GM19467 (cell line): ENCODE measurements around the gene USP17L12.
"Not testable (repeated sequence)": the region's sequence is repeated elsewhere in the genome, so short reads cannot be mapped to it uniquely, and the experiment has no call there.

Experiments
- ATAC-seq: cut with Tn5 transposase; IDR thresholded peaks from one replicate; pipeline ENCODE4 v1.9.1; 2021; ENCODE audit warnings: mild to moderate bottlenecking, moderate library complexity; ENCODE audit not compliant: unreplicated experiment

The USP17L12 gene, protein sequence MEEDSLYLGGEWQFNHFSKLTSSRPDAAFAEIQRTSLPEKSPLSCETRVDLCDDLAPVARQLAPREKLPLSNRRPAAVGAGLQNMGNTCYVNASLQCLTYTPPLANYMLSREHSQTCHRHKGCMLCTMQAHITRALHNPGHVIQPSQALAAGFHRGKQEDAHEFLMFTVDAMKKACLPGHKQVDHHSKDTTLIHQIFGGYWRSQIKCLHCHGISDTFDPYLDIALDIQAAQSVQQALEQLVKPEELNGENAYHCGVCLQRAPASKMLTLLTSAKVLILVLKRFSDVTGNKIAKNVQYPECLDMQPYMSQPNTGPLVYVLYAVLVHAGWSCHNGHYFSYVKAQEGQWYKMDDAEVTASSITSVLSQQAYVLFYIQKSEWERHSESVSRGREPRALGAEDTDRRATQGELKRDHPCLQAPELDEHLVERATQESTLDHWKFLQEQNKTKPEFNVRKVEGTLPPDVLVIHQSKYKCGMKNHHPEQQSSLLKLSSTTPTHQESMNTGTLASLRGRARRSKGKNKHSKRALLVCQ

DNA sequence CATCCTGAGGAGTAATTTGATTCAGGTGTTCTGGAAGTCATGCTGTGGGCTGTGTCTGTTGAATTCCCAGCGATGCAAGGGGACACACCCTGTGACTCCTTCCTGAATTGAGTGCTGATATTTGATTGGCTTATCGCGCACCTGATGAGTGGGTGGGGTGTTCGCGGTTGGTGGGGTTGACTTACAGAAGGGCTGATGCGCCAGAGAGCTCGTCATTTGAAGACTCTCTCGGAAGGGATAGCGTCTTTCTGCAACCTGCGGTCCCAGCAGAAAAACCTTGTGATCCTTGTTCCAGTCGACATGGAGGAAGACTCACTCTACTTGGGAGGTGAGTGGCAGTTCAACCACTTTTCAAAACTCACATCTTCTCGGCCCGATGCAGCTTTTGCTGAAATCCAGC, at the start of gene USP17L12:
TSS of gene USP17L12 (plus strand) at position 301 of the 400 bp plus-strand sequence. CDS start at position 301, 0 bp downstream.
- ATAC-seq = not testable (repeated sequence)

DNA sequence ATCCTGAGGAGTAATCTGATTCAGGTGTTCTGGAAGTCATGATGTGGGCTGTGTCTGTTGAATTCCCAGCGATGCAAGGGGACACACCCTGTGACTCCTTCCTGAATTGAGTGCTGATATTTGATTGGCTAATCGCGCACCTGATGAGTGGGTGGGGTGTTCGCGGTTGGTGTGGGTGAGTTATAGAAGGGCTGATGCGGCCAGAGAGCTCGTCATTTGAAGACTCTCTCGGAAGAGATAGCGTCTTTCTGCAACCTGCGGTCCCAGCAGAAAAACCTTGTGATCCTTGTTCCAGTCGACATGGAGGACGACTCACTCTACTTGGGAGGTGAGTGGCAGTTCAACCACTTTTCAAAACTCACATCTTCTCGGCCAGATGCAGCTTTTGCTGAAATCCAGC, 9.6 kb upstream of the USP17L12 start, which contains the start of gene USP17L10:
TSS of gene USP17L10 (plus strand) at position 301 of the 400 bp plus-strand sequence. CDS start at position 301, 0 bp downstream.
- not testable (repeated sequence) for ATAC-seq

DNA sequence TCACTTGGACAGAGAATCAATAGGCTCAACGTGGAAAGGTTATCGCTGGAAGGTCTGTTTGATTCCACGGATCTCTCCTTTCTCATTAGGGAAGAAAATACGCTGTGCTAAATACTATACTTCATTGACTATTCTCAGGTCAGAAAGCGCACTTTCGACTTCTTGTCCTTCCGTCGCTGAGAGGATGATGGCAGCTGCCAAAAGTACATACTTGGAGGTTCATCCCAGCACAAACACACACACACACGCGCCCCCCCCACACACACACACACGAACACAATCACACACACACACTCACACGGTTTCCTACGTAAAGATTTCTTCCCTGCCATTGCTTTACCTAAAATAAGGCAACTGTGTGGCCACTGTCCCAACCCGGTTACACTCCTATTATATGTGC, 5.3 kb upstream of the USP17L12 start:
- ATAC-seq = not testable (repeated sequence)

DNA sequence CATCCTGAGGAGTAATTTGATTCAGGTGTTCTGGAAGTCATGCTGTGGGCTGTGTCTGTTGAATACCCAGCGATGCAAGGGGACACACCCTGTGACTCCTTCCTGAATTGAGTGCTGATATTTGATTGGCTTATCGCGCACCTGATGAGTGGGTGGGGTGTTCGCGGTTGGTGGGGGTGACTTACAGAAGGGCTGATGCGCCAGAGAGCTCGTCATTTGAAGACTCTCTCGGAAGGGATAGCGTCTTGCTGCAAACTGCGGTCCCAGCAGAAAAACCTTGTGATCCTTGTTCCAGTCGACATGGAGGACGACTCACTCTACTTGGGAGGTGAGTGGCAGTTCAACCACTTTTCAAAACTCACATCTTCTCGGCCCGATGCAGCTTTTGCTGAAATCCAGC, 4.8 kb upstream of the USP17L12 start, which contains the start of gene USP17L11:
TSS of gene USP17L11 (plus strand) at position 301 of the 400 bp plus-strand sequence. CDS start at position 301, 0 bp downstream.
- ATAC-seq = not testable (repeated sequence)

DNA sequence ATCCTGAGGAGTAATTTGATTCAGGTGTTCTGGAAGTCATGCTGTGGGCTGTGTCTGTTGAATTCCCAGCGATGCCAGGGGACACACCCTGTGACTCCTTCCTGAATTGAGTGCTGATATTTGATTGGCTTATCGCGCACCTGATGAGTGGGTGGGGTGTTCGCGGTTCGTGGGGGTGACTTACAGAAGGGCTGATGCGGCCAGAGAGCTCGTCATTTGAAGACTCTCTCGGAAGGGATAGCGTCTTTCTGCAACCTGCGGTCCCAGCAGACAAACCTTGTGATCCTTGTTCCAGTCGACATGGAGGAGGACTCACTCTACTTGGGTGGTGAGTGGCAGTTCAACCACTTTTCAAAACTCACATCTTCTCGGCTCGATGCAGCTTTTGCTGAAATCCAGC, 4.6 kb downstream of the USP17L12 start, which contains the start of gene USP17L13:
TSS of gene USP17L13 (plus strand) at position 301 of the 400 bp plus-strand sequence. CDS start at position 301, 0 bp downstream.
- not testable (repeated sequence) for ATAC-seq

DNA sequence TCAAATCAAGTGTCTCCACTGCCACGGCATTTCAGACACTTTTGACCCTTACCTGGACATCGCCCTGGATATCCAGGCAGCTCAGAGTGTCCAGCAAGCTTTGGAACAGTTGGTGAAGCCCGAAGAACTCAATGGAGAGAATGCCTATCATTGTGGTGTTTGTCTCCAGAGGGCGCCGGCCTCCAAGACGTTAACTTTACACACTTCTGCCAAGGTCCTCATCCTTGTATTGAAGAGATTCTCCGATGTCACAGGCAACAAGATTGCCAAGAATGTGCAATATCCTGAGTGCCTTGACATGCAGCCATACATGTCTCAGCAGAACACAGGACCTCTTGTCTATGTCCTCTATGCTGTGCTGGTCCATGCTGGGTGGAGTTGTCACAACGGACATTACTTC, 10.3 kb downstream of the USP17L12 start:
- not testable (repeated sequence) for ATAC-seq

DNA sequence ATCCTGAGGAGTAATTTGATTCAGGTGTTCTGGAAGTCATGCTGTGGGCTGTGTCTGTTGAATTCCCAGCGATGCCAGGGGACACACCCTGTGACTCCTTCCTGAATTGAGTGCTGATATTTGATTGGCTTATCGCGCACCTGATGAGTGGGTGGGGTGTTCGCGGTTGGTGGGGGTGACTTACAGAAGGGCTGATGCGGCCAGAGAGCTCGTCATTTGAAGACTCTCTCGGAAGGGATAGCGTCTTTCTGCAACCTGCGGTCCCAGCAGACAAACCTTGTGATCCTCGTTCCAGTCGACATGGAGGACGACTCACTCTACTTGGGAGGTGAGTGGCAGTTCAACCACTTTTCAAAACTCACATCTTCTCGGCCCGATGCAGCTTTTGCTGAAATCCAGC, 14.1 kb downstream of the USP17L12 start, which contains the start of gene USP17L15:
TSS of gene USP17L15 (plus strand) at position 301 of the 400 bp plus-strand sequence. CDS start at position 301, 0 bp downstream.
- ATAC-seq = not testable (repeated sequence)

DNA sequence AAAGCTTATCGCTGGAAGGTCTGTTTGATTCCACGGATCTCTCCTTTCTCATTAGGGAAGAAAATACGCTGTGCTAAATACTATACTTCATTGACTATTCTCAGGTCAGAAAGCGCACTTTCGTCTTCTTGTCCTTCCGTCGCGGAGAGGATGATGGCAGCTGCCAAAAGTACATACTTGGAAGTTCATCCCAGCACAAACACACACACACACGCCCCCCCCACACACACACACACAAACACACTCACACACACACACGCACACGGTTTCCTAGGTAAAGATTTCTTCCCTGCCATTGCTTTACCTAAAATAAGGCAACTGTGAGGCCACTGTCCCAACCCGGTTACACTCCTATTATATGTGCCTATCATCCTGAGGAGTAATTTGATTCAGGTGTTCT, 18.5 kb downstream of the USP17L12 start:
- ATAC-seq = not testable (repeated sequence)

DNA sequence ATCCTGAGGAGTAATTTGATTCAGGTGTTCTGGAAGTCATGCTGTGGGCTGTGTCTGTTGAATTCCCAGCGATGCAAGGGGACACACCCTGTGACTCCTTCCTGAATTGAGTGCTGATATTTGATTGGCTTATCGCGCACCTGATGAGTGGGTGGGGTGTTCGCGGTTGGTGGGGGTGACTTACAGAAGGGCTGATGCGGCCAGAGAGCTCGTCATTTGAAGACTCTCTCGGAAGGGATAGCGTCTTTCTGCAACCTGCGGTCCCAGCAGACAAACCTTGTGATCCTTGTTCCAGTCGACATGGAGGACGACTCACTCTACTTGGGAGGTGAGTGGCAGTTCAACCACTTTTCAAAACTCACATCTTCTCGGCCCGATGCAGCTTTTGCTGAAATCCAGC, 23.6 kb downstream of the USP17L12 start, which contains the start of gene USP17L17:
TSS of gene USP17L17 (plus strand) at position 301 of the 400 bp plus-strand sequence. CDS start at position 301, 0 bp downstream.
- ATAC-seq = not testable (repeated sequence)

DNA sequence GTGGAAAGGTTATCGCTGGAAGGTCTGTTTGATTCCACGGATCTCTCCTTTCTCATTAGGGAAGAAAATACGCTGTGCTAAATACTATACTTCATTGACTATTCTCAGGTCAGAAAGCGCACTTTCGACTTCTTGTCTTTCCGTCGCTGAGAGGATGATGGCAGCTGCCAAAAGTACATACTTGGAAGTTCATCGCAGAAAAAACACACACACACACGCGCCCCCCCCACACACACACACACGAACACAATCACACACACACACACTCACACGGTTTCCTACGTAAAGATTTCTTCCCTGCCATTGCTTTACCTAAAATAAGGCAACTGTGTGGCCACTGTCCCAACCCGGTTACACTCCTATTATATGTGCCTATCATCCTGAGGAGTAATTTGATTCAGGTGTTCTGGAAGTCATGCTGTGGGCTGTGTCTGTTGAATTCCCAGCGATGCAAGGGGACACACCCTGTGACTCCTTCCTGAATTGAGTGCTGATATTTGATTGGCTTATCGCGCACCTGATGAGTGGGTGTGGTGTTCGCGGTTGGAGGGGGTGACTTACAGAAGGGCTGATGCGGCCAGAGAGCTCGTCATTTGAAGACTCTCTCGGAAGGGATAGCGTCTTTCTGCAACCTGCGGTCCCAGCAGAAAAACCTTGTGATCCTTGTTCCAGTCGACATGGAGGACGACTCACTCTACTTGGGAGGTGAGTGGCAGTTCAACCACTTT, 28.2 kb downstream of the USP17L12 start, which contains the start of gene USP17L18:
TSS of gene USP17L18 (plus strand) at position 678 of the 728 bp plus-strand sequence. CDS start at position 678, 0 bp downstream.
- ATAC-seq = not testable (repeated sequence)

DNA sequence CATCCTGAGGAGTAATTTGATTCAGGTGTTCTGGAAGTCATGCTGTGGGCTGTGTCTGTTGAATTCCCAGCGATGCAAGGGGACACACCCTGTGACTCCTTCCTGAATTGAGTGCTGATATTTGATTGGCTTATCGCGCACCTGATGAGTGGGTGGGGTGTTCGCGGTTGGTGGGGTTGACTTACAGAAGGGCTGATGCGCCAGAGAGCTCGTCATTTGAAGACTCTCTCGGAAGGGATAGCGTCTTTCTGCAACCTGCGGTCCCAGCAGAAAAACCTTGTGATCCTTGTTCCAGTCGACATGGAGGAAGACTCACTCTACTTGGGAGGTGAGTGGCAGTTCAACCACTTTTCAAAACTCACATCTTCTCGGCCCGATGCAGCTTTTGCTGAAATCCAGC, 33.1 kb downstream of the USP17L12 start, which contains the start of gene USP17L19:
TSS of gene USP17L19 (plus strand) at position 301 of the 400 bp plus-strand sequence. CDS start at position 301, 0 bp downstream.
- ATAC-seq = not testable (repeated sequence)

DNA sequence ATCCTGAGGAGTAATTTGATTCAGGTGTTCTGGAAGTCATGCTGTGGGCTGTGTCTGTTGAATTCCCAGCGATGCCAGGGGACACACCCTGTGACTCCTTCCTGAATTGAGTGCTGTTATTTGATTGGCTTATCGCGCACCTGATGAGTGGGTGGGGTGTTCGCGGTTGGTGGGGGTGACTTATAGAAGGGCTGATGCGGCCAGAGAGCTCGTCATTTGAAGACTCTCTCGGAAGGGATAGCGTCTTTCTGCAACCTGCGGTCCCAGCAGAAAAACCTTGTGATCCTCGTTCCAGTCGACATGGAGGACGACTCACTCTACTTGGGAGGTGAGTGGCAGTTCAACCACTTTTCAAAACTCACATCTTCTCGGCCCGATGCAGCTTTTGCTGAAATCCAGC, 37.9 kb downstream of the USP17L12 start, which contains the start of gene USP17L20:
TSS of gene USP17L20 (plus strand) at position 301 of the 400 bp plus-strand sequence. CDS start at position 301, 0 bp downstream.
- ATAC-seq = not testable (repeated sequence)

DNA sequence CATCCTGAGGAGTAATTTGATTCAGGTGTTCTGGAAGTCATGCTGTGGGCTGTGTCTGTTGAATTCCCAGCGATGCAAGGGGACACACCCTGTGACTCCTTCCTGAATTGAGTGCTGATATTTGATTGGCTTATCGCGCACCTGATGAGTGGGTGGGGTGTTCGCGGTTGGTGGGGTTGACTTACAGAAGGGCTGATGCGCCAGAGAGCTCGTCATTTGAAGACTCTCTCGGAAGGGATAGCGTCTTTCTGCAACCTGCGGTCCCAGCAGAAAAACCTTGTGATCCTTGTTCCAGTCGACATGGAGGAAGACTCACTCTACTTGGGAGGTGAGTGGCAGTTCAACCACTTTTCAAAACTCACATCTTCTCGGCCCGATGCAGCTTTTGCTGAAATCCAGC, 42.6 kb downstream of the USP17L12 start, which contains the start of gene USP17L21:
TSS of gene USP17L21 (plus strand) at position 301 of the 400 bp plus-strand sequence. CDS start at position 301, 0 bp downstream.
- ATAC-seq = not testable (repeated sequence)

DNA sequence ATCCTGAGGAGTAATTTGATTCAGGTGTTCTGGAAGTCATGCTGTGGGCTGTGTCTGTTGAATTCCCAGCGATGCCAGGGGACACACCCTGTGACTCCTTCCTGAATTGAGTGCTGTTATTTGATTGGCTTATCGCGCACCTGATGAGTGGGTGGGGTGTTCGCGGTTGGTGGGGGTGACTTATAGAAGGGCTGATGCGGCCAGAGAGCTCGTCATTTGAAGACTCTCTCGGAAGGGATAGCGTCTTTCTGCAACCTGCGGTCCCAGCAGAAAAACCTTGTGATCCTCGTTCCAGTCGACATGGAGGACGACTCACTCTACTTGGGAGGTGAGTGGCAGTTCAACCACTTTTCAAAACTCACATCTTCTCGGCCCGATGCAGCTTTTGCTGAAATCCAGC, 47.4 kb downstream of the USP17L12 start, which contains the start of gene USP17L22:
TSS of gene USP17L22 (plus strand) at position 301 of the 400 bp plus-strand sequence. CDS start at position 301, 0 bp downstream.
- not testable (repeated sequence) for ATAC-seq
